Measurements from ENCODE around the gene LRRC7. TPM values are rescaled to one million over a fixed set of nuclear protein-coding genes. Genes with fewer than 3 reads are reported as not detected.

Gene LRRC7
- total and polyA plus RNA-seq, 9 donors: 9.0 to 28.6 (median 12.8) TPM

GRCh38 chr1:69645477-69645876 is 77.8 kb downstream of the LRRC7 start:
- Histone ChIP-seq H3K27ac (ENCODE audit: low read length) (no peak overlapping the region), H3K36me3 (ENCODE audit: control insufficient read depth, insufficient read depth, low read length) (no peaks in the 10 kb centered on the region), H3K27me3 (ENCODE audit: control insufficient read depth, insufficient read depth, low read length) (no peaks in the 10 kb centered on the region), H3K4me1 (ENCODE audit: control insufficient read depth, insufficient read depth, low read length) (peaks cover 2% of the 10 kb centered on the region), H3K9me3 (replicated peaks; ENCODE audit: control insufficient read depth, low read depth, low read length) (no peaks in the 10 kb centered on the region), H3K4me3 (ENCODE audit: low read length) (no peak overlapping the region)
- WGBS (ENCODE audit: insufficient coverage): no CpG with 5 or more reads among the region's 1 CpG
- no peak for DNase-seq

DNA sequence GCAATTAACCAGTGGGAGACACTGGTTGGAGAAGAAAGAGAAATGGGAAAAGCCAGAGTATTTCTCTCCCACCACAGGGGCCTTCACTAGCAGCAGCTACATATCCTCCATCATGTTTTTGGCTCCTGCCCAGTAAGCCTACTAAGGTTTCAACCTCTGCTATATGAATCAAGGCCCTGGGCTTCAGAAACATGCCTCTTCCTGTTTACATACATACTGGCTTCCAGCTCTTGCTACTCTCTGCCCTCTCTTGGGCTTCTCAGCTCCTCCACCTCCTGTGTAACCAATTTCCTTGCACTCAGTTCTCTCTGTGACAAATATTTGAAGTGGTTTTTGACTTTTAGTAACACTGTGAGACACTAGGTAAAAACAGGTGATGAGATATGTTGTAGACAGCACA is 80.8 kb downstream of the LRRC7 start:
- Histone ChIP-seq H3K4me1 (ENCODE audit: control insufficient read depth, insufficient read depth, low read length) (peaks cover 2% of the 10 kb centered on the region), H3K27ac (ENCODE audit: low read length) (no peak overlapping the region), H3K36me3 (ENCODE audit: control insufficient read depth, insufficient read depth, low read length) (no peaks in the 10 kb centered on the region), H3K9me3 (replicated peaks; ENCODE audit: control insufficient read depth, low read depth, low read length) (no peaks in the 10 kb centered on the region), H3K27me3 (ENCODE audit: control insufficient read depth, insufficient read depth, low read length) (no peaks in the 10 kb centered on the region), H3K4me3 (ENCODE audit: low read length) (no peak overlapping the region)
- peak; percentile 60 for DNase-seq

- no peak overlapping the region for H3K4me3 ChIP-seq (ENCODE audit: low read length)
- H3K4me1 ChIP-seq (ENCODE audit: control insufficient read depth, insufficient read depth, low read length): peaks cover 2% of the 10 kb centered on the region
- no peaks in the 10 kb centered on the region for H3K36me3 ChIP-seq (ENCODE audit: control insufficient read depth, insufficient read depth, low read length)
- no peaks in the 10 kb centered on the region for H3K9me3 ChIP-seq (replicated peaks; ENCODE audit: control insufficient read depth, low read depth, low read length)
- DNase-seq: no peak
- no peak overlapping the region for H3K27ac ChIP-seq (ENCODE audit: low read length)
- no CpG with 5 or more reads among the region's 5 CpGs for WGBS (ENCODE audit: insufficient coverage)
- H3K27me3 ChIP-seq (ENCODE audit: control insufficient read depth, insufficient read depth, low read length): no peaks in the 10 kb centered on the region
These were observed 81.8 kb downstream of the LRRC7 start for GRCh38 chr1:69649383-69649990.

- H3K27ac ChIP-seq (ENCODE audit: low read length): no peak overlapping the region
- H3K4me3 ChIP-seq (ENCODE audit: low read length): no peak overlapping the region
- no peaks in the 10 kb centered on the region for H3K9me3 ChIP-seq (replicated peaks; ENCODE audit: control insufficient read depth, low read depth, low read length)
- H3K36me3 ChIP-seq (ENCODE audit: control insufficient read depth, insufficient read depth, low read length): no peaks in the 10 kb centered on the region
- no CpG with 5 or more reads among the region's 3 CpGs for WGBS (ENCODE audit: insufficient coverage)
- H3K27me3 ChIP-seq (ENCODE audit: control insufficient read depth, insufficient read depth, low read length): no peaks in the 10 kb centered on the region
- peaks cover 2% of the 10 kb centered on the region for H3K4me1 ChIP-seq (ENCODE audit: control insufficient read depth, insufficient read depth, low read length)
- no peak for DNase-seq
These were observed 83.1 kb downstream of the LRRC7 start for GRCh38 chr1:69650779-69651178.

DNA sequence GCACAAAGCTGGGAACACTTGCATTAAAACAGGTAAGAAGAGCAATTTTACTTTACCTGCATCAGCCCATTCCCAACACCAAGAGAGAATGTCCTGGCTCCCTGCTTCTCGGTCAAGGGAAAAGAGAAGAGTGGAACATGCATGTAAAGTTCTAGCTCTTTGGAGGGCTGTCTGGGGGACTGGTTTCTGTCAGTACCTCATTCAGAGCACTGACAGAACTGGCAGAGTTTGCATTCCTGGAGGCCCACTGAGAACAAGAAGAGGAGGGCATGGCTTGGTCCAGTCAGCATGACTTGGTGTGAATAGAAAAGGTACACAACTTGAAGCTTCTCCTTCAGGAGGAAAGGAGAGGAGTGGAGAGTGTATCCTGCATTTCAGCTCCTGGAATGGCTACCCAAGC is 83.9 kb downstream of the LRRC7 start:
- peaks cover 2% of the 10 kb centered on the region for H3K4me1 ChIP-seq (ENCODE audit: control insufficient read depth, insufficient read depth, low read length)
- no peak overlapping the region for H3K27ac ChIP-seq (ENCODE audit: low read length)
- no peaks in the 10 kb centered on the region for H3K9me3 ChIP-seq (replicated peaks; ENCODE audit: control insufficient read depth, low read depth, low read length)
- no peak for DNase-seq
- WGBS (ENCODE audit: insufficient coverage): no CpG with 5 or more reads among the region's 1 CpG
- H3K27me3 ChIP-seq (ENCODE audit: control insufficient read depth, insufficient read depth, low read length): no peaks in the 10 kb centered on the region
- H3K36me3 ChIP-seq (ENCODE audit: control insufficient read depth, insufficient read depth, low read length): no peaks in the 10 kb centered on the region
- no peak overlapping the region for H3K4me3 ChIP-seq (ENCODE audit: low read length)

DNA sequence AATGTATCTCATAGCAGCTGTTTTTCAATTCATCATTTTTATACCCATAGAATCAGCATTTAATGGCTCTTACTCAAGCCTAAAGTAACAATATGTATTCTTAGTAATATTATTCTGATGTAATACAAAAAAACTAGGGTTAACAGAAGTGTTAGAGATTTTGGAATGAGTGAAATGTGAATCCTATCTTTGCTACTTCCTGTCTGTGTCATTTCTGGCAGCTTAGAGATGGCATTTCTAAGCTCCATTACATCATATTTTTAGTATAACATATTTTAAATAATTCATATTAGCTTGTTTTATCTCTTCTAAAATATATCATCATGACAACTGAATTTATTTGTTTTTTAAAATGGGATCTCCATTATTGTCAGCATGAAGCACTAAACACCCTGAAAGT is 90.2 kb downstream of the LRRC7 start:
- Histone ChIP-seq H3K27me3 (ENCODE audit: control insufficient read depth, insufficient read depth, low read length) (no peaks in the 10 kb centered on the region), H3K4me3 (ENCODE audit: low read length) (no peak overlapping the region), H3K9me3 (replicated peaks; ENCODE audit: control insufficient read depth, low read depth, low read length) (no peaks in the 10 kb centered on the region), H3K27ac (ENCODE audit: low read length) (no peak overlapping the region), H3K4me1 (ENCODE audit: control insufficient read depth, insufficient read depth, low read length) (no peaks in the 10 kb centered on the region), H3K36me3 (ENCODE audit: control insufficient read depth, insufficient read depth, low read length) (no peaks in the 10 kb centered on the region)
- peak; percentile 11 for DNase-seq

DNA sequence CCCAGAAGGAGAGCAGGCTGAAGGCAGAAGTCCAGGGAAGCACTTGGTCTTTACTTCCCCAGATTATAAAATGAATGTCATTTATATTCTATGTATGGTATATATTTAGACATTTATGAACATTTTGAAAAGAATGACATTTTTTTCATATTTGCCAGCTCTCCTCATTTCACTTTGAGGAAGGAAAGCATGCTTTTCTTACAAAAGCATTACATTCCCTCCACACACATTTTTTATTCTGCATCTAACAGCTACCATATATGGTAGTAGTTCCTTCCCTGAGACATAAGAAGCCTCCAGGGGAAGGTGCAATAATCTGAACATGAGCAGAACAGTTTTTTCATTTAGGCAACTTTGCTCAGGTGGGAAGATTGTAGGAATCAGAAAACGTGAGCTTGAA is 94.0 kb downstream of the LRRC7 start:
- H3K27ac ChIP-seq (ENCODE audit: low read length): no peak overlapping the region

DNA sequence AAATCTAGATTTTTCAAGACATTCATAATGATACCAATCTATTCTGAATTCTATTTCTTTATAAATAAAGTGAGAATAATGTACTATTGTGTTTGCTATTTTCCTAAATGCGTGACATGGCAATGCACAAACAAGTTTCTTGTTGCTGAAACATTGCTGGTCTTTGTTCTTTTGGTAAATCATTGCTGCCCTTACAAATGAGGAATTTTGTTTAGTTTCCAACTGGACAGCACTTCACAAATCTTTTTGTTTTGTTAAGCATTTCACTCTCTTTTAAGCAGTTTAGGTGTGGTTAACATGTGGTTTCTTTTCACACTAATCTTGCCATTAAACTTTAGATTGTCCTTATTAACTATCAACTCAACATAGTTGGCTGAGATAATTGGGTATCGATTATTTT is 94.6 kb downstream of the LRRC7 start:
- DNase-seq: no peak
- H3K36me3 ChIP-seq (ENCODE audit: control insufficient read depth, insufficient read depth, low read length): no peaks in the 10 kb centered on the region
- WGBS (ENCODE audit: insufficient coverage): no CpG with 5 or more reads among the region's 2 CpGs

More for the DNA sequence above, 94.0 kb downstream of the LRRC7 start:
- no peaks in the 10 kb centered on the region for H3K27me3 ChIP-seq (ENCODE audit: control insufficient read depth, insufficient read depth, low read length)
- H3K9me3 ChIP-seq (replicated peaks; ENCODE audit: control insufficient read depth, low read depth, low read length): peaks cover 5% of the 10 kb centered on the region
- no peak overlapping the region for H3K4me3 ChIP-seq (ENCODE audit: low read length)
- DNase-seq: no peak
- WGBS (ENCODE audit: insufficient coverage): no CpG with 5 or more reads among the region's 1 CpG
- no peaks in the 10 kb centered on the region for H3K36me3 ChIP-seq (ENCODE audit: control insufficient read depth, insufficient read depth, low read length)
- H3K4me1 ChIP-seq (ENCODE audit: control insufficient read depth, insufficient read depth, low read length): no peaks in the 10 kb centered on the region

GRCh38 chr1:69671363-69672010 is 103.8 kb downstream of the LRRC7 start:
- no peaks in the 10 kb centered on the region for H3K36me3 ChIP-seq (ENCODE audit: control insufficient read depth, insufficient read depth, low read length)
- no peaks in the 10 kb centered on the region for H3K27me3 ChIP-seq (ENCODE audit: control insufficient read depth, insufficient read depth, low read length)
- H3K9me3 ChIP-seq (replicated peaks; ENCODE audit: control insufficient read depth, low read depth, low read length): no peaks in the 10 kb centered on the region
- DNase-seq: no peak
- no peaks in the 10 kb centered on the region for H3K4me1 ChIP-seq (ENCODE audit: control insufficient read depth, insufficient read depth, low read length)
- H3K4me3 ChIP-seq (ENCODE audit: low read length): no peak overlapping the region
- no peak overlapping the region for H3K27ac ChIP-seq (ENCODE audit: low read length)
- 80% methylated on average over 4 of the region's 7 CpGs for WGBS (ENCODE audit: insufficient coverage)

More for the DNA sequence above, 94.6 kb downstream of the LRRC7 start:
- Histone ChIP-seq H3K4me1 (ENCODE audit: control insufficient read depth, insufficient read depth, low read length) (no peaks in the 10 kb centered on the region), H3K27ac (ENCODE audit: low read length) (no peak overlapping the region), H3K9me3 (replicated peaks; ENCODE audit: control insufficient read depth, low read depth, low read length) (peaks cover 5% of the 10 kb centered on the region), H3K4me3 (ENCODE audit: low read length) (no peak overlapping the region), H3K27me3 (ENCODE audit: control insufficient read depth, insufficient read depth, low read length) (no peaks in the 10 kb centered on the region)

GRCh38 chr1:69673321-69673720 is 105.6 kb downstream of the LRRC7 start:
- Histone ChIP-seq H3K4me1 (ENCODE audit: control insufficient read depth, insufficient read depth, low read length) (no peaks in the 10 kb centered on the region), H3K9me3 (replicated peaks; ENCODE audit: control insufficient read depth, low read depth, low read length) (no peaks in the 10 kb centered on the region), H3K4me3 (ENCODE audit: low read length) (no peak overlapping the region), H3K27ac (ENCODE audit: low read length) (no peak overlapping the region), H3K36me3 (ENCODE audit: control insufficient read depth, insufficient read depth, low read length) (no peaks in the 10 kb centered on the region), H3K27me3 (ENCODE audit: control insufficient read depth, insufficient read depth, low read length) (no peaks in the 10 kb centered on the region)
- DNase-seq: peak; percentile 20
- WGBS (ENCODE audit: insufficient coverage): 40% methylated on average over 1 of the region's 1 CpG

GRCh38 chr1:69679965-69680364 is 112.2 kb downstream of the LRRC7 start:
- WGBS (ENCODE audit: insufficient coverage): no CpG with 5 or more reads among the region's 2 CpGs
- no peaks in the 10 kb centered on the region for H3K4me1 ChIP-seq (ENCODE audit: control insufficient read depth, insufficient read depth, low read length)
- no peak for DNase-seq
- H3K36me3 ChIP-seq (ENCODE audit: control insufficient read depth, insufficient read depth, low read length): no peaks in the 10 kb centered on the region
- no peak overlapping the region for H3K27ac ChIP-seq (ENCODE audit: low read length)
- no peak overlapping the region for H3K4me3 ChIP-seq (ENCODE audit: low read length)
- H3K9me3 ChIP-seq (replicated peaks; ENCODE audit: control insufficient read depth, low read depth, low read length): no peaks in the 10 kb centered on the region
- no peaks in the 10 kb centered on the region for H3K27me3 ChIP-seq (ENCODE audit: control insufficient read depth, insufficient read depth, low read length)

Measured in muscle of leg (tissue), 11 donors.